Tibial nerve (tissue), 4 donors: ENCODE measurements around the gene ZNF317.

Experiments used
- EP300 ChIP-seq, 2 donors: sonication (generic); formaldehyde crosslinking; IDR thresholded peaks; one replicate each; pipeline ENCODE4 v1.6.1; 2017; ENCODE audit warnings: antibody characterized with exemption in 2 of 2, mild to moderate bottlenecking in 1 of 2
- TF ChIP-seq, protein P1 (sequence below), 5 experiments: fragments of 200-600 bp in 3 of 5; fragments of 450-650 bp in 2 of 5; sonication (generic) in 3 of 5; IDR thresholded peaks; one replicate each; pipeline ENCODE4 v1.5.1; 2016 to 2019; ENCODE audit warnings: antibody characterized with exemption in 5 of 5, mild to moderate bottlenecking in 3 of 5, moderate library complexity in 2 of 5

DNA sequence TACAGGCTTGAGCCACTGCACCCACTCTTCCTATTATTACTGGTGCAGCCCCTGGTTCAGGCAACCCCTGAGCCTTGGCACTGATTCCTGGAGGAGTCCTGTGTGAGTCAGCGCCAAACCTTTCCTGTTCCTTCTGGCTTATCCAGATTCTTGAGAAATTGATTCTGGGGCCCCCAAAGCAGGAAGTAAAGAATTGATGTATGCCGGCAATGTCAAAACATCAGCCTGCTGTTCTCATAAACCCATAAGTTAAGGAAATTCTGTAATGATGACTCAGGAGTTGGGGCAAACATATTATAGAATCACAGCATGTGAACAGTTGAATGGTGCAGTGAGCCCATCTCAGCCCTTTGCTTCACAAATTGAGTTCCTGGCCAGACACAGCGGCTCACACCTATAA lies 12.0 kb upstream of the ZNF317 start:
- TF ChIP-seq, protein P1, sequence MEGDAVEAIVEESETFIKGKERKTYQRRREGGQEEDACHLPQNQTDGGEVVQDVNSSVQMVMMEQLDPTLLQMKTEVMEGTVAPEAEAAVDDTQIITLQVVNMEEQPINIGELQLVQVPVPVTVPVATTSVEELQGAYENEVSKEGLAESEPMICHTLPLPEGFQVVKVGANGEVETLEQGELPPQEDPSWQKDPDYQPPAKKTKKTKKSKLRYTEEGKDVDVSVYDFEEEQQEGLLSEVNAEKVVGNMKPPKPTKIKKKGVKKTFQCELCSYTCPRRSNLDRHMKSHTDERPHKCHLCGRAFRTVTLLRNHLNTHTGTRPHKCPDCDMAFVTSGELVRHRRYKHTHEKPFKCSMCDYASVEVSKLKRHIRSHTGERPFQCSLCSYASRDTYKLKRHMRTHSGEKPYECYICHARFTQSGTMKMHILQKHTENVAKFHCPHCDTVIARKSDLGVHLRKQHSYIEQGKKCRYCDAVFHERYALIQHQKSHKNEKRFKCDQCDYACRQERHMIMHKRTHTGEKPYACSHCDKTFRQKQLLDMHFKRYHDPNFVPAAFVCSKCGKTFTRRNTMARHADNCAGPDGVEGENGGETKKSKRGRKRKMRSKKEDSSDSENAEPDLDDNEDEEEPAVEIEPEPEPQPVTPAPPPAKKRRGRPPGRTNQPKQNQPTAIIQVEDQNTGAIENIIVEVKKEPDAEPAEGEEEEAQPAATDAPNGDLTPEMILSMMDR (IDR thresholded peaks at IDR 0.05) = no peak
- no peak for TF ChIP-seq EP300 (IDR thresholded peaks at IDR 0.05)
